Stimulated activated CD8-positive, alpha-beta memory T cell treated with anti-CD3 and anti-CD28 coated beads, Interleukin-4, amount 100 ng/mL, for 24 hours (primary cell): ENCODE data around the gene IZUMO1.
"Not testable (repeated sequence)": the region's sequence is repeated elsewhere in the genome, so short reads cannot be mapped to it uniquely, and the experiment has no call there.

Source experiments
- DNase-seq: peaks from one replicate; pipeline ENCODE4 v3.0.0-alpha.2; 2020; ENCODE audit warnings: low read depth

Gene IZUMO1

DNA sequence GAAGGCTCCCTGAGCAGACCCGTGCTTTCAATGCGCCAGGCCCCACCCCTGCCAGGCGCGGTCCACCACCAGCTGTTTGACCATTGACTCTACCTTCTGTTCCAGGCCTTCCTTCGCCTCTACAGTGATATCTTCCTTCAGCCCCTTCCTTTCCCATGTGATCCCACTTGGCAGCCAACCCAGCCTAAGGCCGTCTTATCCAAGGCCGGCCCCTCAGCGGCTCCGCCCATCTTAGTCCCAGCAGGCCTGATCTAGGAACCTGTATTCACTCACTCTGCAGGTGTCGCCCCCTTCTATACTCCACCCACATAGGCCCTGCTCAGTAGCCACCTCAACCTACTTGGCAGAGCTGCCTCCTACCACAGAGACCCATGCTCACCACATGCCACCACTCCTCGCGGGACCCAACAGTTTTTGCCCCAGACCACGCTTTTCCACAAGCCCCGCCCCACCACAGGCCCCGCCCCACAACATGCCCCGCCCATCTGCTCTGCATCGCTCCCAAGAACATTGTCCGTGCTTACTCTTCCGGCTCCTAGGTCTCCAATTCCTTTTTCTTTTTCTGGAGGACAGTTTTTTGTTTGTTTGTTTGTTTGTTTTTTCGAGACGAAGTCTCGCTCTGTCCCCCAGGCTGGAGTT, 9.2 kb downstream of the IZUMO1 start:
- no peak for DNase-seq

DNA sequence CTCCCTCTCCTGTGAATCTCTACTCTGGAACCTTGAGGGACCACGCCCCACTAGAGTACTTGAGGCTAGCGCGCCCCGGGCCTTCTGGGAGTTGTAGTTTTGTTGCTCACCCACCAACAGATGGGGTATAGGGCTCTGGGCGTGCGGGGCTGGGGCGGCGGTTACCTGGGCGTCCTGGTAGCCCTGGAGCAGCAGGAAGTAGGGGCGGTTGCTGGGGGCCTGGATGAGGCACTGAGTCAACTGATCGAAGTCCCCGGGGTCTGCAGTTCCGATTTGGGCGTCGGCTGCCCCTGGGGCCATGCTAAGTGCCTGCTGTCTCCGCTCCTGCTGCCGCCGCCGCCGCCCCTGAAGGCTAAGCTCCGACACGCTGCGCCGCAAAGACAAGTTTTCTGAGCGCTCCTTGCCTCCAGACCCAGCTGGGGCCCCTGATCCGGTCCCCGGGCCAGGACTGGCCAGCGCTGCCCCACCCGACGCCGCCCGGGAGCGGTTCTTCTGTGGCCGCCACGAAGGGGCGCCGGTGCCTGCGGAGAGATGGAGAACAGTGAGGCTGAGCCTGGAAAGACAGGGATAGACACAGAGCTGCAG, 11.6 kb downstream of the IZUMO1 start:
- DNase-seq = no peak

GRCh38 chr19:48734625-48735024, 12.1 kb downstream of the IZUMO1 start:
- no peak for DNase-seq

GRCh38 chr19:48731452-48731851, 15.3 kb downstream of the IZUMO1 start:
- DNase-seq = no peak

DNA sequence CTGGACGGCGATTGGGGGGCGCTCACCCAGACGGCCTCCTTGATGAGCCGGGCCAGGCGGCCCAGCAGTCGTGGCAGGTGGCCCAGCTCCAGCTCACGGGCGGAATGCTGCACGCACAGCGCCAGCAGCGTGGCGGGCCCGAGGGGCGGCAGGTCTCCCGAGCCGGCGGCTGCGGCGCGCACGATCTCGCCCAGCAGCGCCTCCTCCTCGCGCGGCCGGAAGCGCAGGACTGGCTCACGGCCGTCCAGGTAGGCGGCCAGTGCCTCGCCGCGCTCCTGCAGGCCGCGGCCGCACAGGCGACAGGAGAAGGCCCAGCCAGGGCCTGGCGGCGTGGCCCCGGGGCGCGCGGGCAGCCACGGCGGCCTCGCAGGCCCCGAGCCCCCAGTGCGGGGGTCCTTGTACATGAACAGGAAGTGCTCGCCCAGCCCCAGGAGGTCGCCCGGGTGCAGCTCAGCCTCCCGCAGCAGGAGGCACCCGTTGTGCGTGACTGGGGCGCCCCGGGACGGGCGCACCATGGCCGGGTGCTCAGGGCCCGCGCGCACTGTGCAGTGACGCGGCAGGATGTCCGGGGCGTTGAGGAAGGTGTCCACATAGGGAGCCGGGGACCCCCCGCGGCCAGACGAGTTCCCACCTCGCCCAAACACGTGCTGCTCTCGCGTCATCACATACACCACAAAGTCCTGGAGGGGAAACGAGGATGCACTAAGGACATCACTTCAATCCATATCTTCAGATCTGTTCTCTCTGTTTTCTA, 17.6 kb downstream of the IZUMO1 start:
- DNase-seq = no peak

DNA sequence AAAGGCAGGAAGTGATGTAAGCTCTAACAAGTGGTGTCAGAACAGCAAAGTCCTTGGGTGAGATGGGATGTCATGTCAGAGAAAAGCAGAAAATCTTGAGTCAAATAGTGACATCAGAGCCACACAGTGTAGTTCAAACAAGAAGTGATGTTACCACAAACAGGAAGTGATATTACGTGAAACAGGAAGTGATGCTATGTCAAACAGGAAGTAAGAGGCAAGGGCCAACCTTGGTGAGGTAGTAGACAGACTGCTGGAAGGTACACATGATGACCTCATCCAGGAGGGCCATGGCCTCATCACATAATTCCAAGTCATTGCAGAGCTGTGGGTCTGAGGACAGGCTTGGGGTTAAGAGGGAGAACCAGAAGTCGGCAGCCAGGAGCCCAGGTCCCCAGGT, 20.2 kb downstream of the IZUMO1 start:
- DNase-seq = no peak

DNA sequence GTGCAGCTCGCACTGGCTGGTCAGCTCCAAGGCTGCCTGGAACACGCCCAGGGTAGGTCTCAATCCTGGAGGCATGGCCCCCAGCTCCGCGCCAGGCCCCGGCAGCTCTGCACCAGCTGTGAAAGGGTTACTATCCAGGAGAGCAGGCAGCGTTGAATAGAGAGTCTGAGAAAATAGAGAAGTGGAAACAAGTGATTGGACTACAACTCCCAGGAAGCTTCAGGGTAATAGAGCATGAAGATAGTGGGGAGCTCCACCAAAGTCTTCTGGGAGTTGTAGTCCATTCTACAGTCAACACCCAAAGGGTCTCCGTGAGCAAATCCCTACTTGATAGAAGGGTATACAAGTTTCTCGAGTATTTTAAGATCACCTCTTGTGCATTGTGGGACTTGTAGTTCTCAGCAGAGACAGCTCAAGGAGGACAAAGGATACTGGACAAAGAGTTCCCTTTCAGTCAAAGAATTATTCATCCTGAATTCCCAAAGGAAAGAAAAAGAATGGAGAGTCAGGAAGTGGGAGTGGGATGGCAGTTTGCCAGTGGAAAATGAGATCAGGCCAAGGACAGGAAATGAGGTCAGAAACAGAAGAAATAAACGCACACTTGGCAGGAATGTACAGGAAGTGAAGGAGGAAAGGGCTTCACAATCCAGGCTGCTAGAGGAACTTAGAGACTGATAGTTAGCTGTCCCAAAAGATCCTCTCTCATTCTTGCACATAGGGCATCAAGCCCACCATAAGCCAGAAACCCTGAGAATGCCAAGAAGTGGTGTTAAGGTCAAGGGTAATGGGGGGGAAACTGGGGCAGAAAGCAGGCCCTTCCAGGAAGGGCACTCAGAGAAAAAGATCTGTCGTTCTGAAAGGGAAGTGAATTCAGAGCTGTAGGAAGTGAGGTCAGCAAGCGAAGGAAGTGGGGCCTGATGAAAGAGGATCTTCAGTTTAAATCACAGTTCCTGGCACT, 21.6 kb downstream of the IZUMO1 start:
- DNase-seq = no peak

DNA sequence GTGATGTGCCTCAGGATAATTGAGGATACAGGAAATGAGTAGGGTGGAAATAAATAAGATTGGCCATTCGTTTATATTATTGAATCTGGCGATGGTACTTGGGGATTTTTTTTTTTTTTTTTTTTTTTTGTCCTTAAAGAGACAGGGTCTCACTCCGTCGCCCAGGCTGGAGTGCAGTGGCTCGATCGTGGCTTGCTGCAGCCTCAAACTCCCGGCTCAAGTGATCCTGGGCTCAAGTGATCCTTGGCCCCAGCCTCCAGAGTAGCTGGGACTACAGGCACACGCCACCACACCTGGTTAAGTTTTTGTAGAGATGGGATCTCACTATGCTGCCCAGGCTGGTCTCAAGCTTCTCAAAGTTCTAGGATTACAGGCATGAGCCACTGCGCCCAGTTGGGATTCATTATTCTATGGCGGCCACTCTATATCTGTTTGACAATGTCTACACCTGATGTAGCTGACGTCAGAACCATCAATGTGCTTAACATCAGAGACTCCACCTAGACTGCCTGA, 24.5 kb downstream of the IZUMO1 start:
- DNase-seq = no peak

DNA sequence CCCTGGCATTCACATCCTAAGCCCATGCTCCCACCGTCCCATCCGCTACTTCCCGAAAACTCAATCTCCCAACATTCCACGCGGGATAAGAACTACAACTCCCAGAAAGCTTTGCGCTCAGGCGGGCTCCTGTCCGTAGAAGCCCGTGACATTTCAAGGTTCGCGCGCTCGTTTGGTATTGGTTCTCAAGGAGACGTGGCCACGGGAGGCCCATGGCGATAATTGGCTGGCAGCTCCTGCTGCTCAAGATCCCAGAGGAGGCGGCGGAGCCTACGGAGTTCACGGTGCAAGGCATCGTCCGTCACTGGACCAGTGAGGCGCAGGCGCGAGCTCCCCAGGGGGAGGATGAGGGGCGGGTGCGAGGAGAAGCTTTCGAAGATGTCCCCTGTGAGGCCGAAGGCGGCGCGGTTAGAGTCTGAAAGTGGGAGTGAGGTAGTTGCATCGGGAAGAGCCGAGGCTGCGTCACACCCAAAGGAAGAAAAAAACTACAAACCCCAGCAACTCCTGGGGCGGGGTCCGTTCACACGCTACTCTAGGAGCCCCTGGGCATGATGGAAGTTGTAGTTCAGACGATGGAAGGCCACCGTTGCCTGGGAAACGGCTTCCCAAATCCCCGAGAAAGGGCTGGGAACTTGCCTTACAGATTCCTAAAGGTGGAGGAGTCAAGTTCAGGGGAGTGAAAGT, 26.0 kb downstream of the IZUMO1 start:
- peak; percentile 85 for DNase-seq

- DNase-seq = no peak
These were observed 26.5 kb downstream of the IZUMO1 start for GRCh38 chr19:48720251-48720612.

DNA sequence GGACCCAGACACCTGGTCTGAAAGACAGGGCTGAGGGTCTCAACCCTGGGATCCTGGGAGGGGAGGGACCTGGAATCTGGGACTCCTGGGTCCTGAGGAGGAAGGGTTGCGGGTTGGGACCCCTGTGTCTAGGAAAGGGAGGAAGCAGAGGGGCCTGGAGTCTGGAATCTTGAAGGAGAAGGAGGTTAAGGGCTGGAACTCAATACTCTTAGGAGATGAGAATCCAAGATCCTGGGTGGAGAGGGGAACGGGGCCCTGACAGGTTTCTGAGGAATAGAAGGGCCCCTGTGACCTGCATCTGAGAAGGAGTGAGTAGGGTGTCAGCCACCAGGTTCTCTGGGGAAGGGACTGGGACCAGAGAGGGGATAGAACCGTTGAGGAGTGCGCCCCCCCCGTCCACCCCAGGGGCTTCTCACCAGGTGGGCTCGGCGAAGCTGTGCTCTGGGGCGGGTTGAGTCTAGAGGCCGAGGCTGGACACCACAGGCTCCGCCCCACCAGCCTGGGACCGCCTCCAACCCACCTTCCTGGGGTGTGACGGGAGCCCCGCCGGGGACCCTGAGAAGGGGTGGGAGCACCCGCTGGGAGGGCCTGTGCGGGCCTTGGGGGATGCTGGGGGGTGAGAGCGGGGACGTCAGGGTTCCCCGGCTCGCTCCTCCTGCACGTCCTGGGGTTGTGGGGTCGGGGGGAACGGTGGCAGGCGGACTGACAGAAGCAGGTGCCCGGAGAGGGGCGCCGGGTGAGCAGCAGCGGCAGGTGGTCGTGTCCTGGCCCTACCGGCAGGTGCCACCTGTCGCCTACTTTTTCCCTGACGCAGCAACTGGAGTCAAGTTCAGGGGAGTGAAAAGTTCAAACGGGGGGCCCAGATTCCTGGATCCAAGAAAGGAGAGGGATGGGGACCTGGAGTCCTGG, 27.2 kb downstream of the IZUMO1 start, which contains the start of gene MAMSTR:
Gene MAMSTR (minus strand): TSS at position 463 of the 909 bp plus-strand sequence. CDS start 694 bp downstream, outside the sequence.
- no peak for DNase-seq

- no peak for DNase-seq
These were observed 27.9 kb downstream of the IZUMO1 start for GRCh38 chr19:48718711-48719231.

GRCh38 chr19:48718106-48718505, 28.6 kb downstream of the IZUMO1 start:
- not testable (repeated sequence) for DNase-seq

- no peak for DNase-seq
These were observed 30.0 kb downstream of the IZUMO1 start for GRCh38 chr19:48716562-48717291.

DNA sequence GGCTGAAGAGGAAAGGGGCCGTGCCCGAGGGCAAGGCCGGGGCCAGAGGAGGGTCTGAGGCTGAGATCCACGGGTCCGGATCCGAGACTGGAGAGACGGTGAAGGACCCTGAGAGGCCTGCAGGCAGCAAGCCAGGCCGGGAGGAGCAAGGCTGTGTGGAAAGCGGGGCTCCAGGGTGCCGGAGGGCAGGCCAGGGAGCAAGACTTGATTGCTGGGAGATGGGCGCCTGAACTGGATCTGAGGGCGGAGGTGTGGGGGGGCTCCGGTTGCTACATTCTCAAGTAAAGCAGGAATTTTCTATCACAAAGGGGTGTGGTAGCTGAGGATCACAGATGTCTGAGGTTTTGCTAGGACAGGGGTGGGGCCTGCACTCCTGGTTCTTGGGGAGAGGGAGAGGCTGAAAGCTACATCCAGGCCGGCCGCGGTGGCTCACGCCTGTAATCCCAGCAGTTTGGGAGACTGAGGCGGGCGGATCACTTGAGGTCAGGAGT, 31.0 kb downstream of the IZUMO1 start:
- DNase-seq = no peak

- no peak for DNase-seq
These were observed 31.7 kb downstream of the IZUMO1 start for GRCh38 chr19:48714759-48715675.

- peak; percentile 96 for DNase-seq
These were observed 32.6 kb downstream of the IZUMO1 start for GRCh38 chr19:48713864-48714755.
